Measurements from ENCODE around the gene LGALS7.

LGALS7 gene

DNA sequence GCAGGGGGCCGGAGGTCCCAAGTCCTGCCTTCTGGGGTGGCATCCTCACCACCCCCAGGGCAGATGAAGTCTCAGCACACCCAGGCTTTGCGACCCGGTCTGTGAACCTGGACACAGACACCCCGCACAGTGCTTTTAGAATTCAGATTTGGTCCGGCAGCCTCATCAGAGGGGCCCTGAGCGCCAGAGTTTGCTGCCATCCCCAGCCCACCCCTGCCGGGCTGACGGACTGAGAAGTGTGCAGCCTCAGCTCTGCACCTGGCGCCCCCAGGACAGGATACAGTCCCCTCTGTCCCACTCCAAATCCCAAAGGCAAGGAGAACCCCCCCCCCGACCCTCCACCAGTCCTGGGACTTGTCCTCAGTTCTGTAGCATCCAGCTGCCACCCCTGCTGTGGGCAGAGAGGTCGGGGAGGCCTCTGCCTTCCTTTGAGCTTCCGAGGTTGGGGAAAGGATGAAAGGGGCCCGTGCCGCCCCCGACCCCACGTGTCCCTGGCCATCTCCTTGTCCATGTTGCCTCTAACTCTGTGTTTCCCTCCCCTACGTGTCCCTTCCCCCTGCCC is 45.9 kb downstream of the LGALS7 start:
- Histone ChIP-seq H3K9me3 (replicated peaks; ENCODE audit: low read length) (no peaks in the 10 kb centered on the region), H3K4me2 (ENCODE audit: low read length) (no peak overlapping the region), H3K36me3 (ENCODE audit: insufficient read depth, low read length) (peaks cover 93% of the 10 kb centered on the region), H3K9ac (ENCODE audit: low read depth, low read length) (no peak overlapping the region), H3K4me3 (ENCODE audit: low read length) (no peak overlapping the region), H3K27me3 (ENCODE audit: control insufficient read depth, insufficient read depth, low read length) (no peaks in the 10 kb centered on the region), H3K4me1 (ENCODE audit: control insufficient read depth, insufficient read depth, low read length) (no peaks in the 10 kb centered on the region)

DNA sequence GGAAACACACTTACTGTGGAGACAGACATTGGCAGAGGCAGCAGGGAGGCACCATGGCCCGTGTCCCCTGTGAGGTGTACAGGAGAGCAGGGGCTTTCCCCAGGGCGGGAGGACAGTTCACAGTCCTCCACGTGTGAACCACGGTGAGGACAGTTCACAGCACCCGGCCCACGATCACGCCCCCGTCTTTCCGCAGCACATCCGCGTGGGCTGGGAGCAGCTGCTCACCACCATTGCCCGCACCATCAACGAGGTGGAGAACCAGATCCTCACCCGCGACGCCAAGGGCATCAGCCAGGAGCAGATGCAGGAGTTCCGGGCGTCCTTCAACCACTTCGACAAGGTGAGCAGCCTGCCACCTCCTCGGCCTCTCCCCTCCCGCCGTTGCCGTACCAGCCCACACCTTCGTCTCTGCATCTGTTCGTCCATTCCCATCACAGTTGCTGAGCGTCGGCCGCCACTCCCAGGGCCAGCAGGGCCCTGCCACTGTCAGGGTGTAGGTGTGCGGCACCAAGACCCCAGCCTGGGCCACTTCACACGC is 46.5 kb downstream of the LGALS7 start:
- Histone ChIP-seq H3K9ac (ENCODE audit: low read depth, low read length) (no peak overlapping the region), H3K4me3 (ENCODE audit: low read length) (no peak overlapping the region), H3K36me3 (ENCODE audit: insufficient read depth, low read length) (peaks cover 94% of the 10 kb centered on the region), H3K4me2 (ENCODE audit: low read length) (no peak overlapping the region), H3K27me3 (ENCODE audit: control insufficient read depth, insufficient read depth, low read length) (no peaks in the 10 kb centered on the region), H3K4me1 (ENCODE audit: control insufficient read depth, insufficient read depth, low read length) (no peaks in the 10 kb centered on the region), H3K9me3 (replicated peaks; ENCODE audit: low read length) (no peaks in the 10 kb centered on the region)

DNA sequence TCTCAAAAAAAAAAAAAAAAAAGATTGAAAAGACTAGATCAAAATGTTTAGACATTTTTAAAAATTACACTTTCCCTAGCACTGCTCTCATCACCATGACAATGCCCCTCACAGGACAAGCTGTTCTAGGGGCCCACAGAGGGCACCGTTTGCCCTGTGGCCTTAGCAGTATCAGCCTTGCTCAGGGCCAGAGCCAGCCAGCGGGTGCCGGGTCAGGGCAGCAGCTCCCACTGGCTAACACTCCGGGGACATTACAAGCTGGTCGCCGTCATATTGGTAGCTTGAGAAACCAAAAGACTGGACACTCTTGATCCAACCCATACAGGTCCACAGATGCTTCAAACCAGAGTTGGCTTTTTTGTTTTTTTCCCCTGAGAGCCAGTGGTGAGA is 47.0 kb downstream of the LGALS7 start:
- Histone ChIP-seq H3K36me3 (ENCODE audit: insufficient read depth, low read length) (peaks cover 94% of the 10 kb centered on the region), H3K9me3 (replicated peaks; ENCODE audit: low read length) (no peaks in the 10 kb centered on the region), H3K27me3 (ENCODE audit: control insufficient read depth, insufficient read depth, low read length) (no peaks in the 10 kb centered on the region), H3K9ac (ENCODE audit: low read depth, low read length) (no peak overlapping the region), H3K4me1 (ENCODE audit: control insufficient read depth, insufficient read depth, low read length) (no peaks in the 10 kb centered on the region), H3K4me3 (ENCODE audit: low read length) (no peak overlapping the region), H3K4me2 (ENCODE audit: low read length) (no peak overlapping the region)

DNA sequence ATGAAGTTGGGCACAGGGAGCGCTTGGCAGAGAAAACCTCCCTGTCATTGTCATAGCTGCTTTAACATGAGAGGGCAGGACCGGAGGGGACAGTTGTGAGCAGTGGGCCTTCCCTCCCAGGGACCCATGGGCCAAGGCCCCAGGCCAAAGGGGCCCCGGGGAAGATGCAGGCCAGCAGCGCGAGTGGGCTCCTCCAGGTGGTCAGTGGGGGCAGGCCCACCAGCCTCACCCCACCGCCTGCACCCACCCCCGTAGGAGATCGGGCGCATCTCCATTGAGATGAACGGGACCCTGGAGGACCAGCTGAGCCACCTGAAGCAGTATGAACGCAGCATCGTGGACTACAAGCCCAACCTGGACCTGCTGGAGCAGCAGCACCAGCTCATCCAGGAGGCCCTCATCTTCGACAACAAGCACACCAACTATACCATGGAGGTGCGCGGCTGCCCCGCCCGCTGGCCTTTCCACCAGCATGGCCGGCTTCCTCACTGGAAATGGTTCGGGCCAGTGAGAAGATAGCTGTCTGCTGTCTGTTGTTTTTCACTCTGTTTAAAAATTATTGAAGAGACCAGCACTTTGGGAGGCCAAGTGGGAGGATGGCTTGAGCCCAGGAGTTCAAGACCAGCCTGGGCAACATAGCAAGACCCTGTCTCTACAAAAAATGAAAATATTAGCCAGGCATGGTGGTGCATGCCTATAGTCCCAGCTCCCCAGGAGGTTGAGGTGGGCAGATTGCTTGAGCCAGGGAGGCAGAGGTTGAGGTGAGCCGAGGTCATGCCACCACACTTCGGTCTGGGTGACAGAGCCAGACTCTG is 47.6 kb downstream of the LGALS7 start:
- no peaks in the 10 kb centered on the region for H3K27me3 ChIP-seq (ENCODE audit: control insufficient read depth, insufficient read depth, low read length)

DNA sequence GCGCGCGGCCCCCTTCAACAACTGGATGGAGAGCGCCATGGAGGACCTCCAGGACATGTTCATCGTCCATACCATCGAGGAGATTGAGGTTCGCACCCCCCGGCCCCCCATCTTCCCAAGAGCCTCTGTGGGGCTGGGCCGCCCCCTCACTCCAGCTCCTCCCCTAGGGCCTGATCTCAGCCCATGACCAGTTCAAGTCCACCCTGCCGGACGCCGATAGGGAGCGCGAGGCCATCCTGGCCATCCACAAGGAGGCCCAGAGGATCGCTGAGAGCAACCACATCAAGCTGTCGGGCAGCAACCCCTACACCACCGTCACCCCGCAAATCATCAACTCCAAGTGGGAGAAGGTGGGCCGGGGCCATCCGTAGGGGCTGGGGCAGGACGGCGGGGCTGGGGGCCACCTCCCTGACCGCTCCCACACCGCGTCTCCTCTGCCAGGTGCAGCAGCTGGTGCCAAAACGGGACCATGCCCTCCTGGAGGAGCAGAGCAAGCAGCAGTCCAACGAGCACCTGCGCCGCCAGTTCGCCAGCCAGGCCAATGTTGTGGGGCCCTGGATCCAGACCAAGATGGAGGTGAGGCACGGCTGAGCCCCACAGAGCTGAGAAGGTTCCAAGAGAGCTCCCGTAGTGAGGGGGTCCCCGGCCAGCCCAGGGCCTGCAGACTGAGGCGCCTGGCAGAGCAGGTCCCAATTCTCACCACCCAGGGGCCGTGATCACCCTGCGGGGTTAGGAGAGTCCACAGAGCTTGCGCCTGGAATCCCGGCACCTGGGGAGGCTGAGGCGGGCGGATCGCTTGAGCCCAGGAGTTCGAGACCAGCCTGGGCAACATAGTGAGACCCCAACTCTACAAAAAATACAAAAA is 49.1 kb downstream of the LGALS7 start:
- Histone ChIP-seq H3K9me3 (replicated peaks; ENCODE audit: low read length) (no peaks in the 10 kb centered on the region), H3K9ac (ENCODE audit: low read depth, low read length) (no peak overlapping the region), H3K4me3 (ENCODE audit: low read length) (no peak overlapping the region), H3K4me1 (ENCODE audit: control insufficient read depth, insufficient read depth, low read length) (peaks cover 15% of the 10 kb centered on the region), H3K27me3 (ENCODE audit: control insufficient read depth, insufficient read depth, low read length) (no peaks in the 10 kb centered on the region), H3K4me2 (ENCODE audit: low read length) (no peak overlapping the region), H3K36me3 (ENCODE audit: insufficient read depth, low read length) (peaks cover 95% of the 10 kb centered on the region)

More for the DNA sequence above, 47.6 kb downstream of the LGALS7 start:
- H3K4me1 ChIP-seq (ENCODE audit: control insufficient read depth, insufficient read depth, low read length): peaks cover under 1% of the 10 kb centered on the region
- H3K36me3 ChIP-seq (ENCODE audit: insufficient read depth, low read length): peaks cover 94% of the 10 kb centered on the region
- no peak overlapping the region for H3K4me3 ChIP-seq (ENCODE audit: low read length)
- no peak overlapping the region for H3K4me2 ChIP-seq (ENCODE audit: low read length)
- no peak overlapping the region for H3K9ac ChIP-seq (ENCODE audit: low read depth, low read length)
- H3K9me3 ChIP-seq (replicated peaks; ENCODE audit: low read length): no peaks in the 10 kb centered on the region

DNA sequence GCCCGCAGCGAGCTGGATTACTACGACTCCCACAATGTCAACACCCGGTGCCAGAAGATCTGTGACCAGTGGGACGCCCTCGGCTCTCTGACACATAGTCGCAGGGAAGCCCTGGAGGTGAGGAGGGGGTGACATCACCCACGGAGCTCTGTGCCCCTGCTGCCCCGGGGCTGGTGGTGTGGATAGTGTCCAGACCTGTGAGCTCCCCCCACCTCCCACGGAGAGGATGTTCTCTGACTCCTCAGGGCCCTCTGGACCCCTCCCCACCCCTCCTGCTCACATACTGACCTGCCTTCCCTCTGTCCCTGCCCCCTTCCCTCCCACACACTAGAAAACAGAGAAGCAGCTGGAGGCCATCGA is 49.7 kb downstream of the LGALS7 start:
- H3K9me3 ChIP-seq (replicated peaks; ENCODE audit: low read length): no peaks in the 10 kb centered on the region
- no peaks in the 10 kb centered on the region for H3K27me3 ChIP-seq (ENCODE audit: control insufficient read depth, insufficient read depth, low read length)
- peaks cover 95% of the 10 kb centered on the region for H3K36me3 ChIP-seq (ENCODE audit: insufficient read depth, low read length)
- no peak overlapping the region for H3K4me2 ChIP-seq (ENCODE audit: low read length)
- H3K9ac ChIP-seq (ENCODE audit: low read depth, low read length): no peak overlapping the region
- peaks cover 21% of the 10 kb centered on the region for H3K4me1 ChIP-seq (ENCODE audit: control insufficient read depth, insufficient read depth, low read length)
- no peak overlapping the region for H3K4me3 ChIP-seq (ENCODE audit: low read length)

DNA sequence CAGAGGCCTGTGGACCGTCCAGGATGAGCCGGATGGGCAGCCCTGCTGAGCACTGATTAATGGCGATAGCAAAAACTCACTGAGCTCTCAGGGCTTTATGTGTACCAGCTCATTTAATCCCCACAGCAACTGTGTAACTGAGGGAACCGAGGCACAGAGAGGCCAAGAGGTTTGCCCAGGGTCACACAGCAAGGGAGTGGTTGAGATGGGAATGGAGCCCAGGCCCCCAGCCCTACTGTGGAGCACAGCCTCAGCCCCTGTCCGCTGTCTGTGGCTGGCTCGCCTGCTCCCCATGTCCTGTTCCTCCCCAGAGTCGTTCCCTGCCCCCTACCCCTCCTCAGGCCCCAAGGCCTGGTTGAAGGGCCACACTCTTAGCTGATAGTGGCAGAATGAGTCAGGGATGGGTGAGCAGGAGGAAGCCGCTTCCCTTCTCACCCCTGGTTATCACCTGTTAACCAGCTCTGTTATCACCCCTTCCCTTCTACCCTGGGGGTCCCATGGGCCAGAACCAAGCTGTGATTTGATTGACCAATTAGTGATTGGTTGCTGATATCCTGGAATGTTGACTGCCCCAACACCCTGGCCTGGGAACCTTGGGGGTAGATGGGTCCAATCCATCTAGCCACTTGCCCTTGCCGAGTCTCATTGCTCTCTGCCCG is 50.2 kb downstream of the LGALS7 start:
- H3K4me2 ChIP-seq (ENCODE audit: low read length): no peak overlapping the region
- no peak overlapping the region for H3K4me3 ChIP-seq (ENCODE audit: low read length)
- peaks cover 96% of the 10 kb centered on the region for H3K36me3 ChIP-seq (ENCODE audit: insufficient read depth, low read length)
- H3K9me3 ChIP-seq (replicated peaks; ENCODE audit: low read length): no peaks in the 10 kb centered on the region
- H3K9ac ChIP-seq (ENCODE audit: low read depth, low read length): no peak overlapping the region
- no peaks in the 10 kb centered on the region for H3K27me3 ChIP-seq (ENCODE audit: control insufficient read depth, insufficient read depth, low read length)
- peaks cover 25% of the 10 kb centered on the region for H3K4me1 ChIP-seq (ENCODE audit: control insufficient read depth, insufficient read depth, low read length)

DNA sequence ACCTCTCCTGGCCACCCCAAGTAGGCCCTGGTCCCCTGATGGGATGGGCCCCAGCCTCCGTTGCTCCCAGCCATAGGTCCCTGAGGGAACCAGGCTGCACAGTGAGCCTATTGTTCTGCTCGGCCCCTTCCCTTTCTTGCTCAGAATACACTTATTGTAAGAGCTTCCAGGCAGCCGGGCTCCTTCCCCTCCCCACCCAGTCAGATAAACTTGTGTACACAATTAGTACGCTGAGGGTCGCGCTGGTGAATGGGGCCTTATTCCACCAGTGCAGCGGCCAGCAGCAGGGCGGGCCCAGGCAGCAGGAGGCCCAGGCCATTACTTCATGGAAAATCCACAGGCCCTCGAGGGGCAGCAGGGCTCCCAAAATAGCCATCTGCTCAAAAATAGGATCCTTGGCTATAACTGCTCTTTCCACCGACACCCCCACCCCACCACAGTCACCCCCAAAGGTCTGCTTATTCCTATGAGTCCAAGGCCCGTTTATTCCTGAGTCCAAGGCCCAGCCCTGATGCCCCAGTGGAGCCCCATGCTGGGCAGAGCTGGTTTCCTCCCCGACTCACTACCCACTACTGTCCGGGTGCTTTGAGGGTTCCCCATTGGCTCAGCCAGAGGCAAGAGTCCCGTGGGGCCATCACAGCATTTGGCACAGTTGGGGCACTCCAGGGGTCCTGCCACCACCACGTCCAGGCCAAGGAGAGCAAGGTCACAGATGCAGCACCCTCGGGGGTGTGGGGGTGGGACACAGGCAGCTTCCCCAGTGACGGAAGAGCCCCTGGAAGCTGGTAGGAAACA is 51.1 kb downstream of the LGALS7 start:
- Histone ChIP-seq H3K4me1 (ENCODE audit: control insufficient read depth, insufficient read depth, low read length) (peaks cover 27% of the 10 kb centered on the region), H3K4me3 (ENCODE audit: low read length) (no peak overlapping the region), H3K4me2 (ENCODE audit: low read length) (no peak overlapping the region), H3K27me3 (ENCODE audit: control insufficient read depth, insufficient read depth, low read length) (no peaks in the 10 kb centered on the region), H3K9me3 (replicated peaks; ENCODE audit: low read length) (no peaks in the 10 kb centered on the region), H3K9ac (ENCODE audit: low read depth, low read length) (no peak overlapping the region), H3K36me3 (ENCODE audit: insufficient read depth, low read length) (peaks cover 96% of the 10 kb centered on the region)

DNA sequence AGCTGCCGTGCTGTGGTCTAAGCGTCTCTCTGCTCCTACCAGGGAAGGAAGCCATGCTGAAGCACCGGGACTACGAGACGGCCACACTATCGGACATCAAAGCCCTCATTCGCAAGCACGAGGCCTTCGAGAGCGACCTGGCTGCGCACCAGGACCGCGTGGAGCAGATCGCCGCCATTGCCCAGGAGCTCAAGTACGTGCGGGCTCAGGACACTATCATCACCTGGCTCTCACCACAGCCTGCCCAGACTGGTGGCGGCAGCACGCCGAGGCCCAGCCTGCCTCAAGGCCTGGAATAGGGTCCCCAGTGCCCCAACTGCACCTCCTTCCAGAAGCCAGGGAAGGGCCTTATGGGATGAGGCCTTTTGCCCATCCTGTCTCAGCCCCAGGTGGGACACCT is 51.8 kb downstream of the LGALS7 start:
- Histone ChIP-seq H3K9me3 (replicated peaks; ENCODE audit: low read length) (no peaks in the 10 kb centered on the region), H3K4me1 (ENCODE audit: control insufficient read depth, insufficient read depth, low read length) (peaks cover 27% of the 10 kb centered on the region), H3K27me3 (ENCODE audit: control insufficient read depth, insufficient read depth, low read length) (no peaks in the 10 kb centered on the region), H3K4me3 (ENCODE audit: low read length) (no peak overlapping the region), H3K4me2 (ENCODE audit: low read length) (no peak overlapping the region), H3K9ac (ENCODE audit: low read depth, low read length) (no peak overlapping the region), H3K36me3 (ENCODE audit: insufficient read depth, low read length) (peaks cover 96% of the 10 kb centered on the region)
